Ovary (tissue), 9 donors: ENCODE data around the gene CAMP. TPM values are rescaled to one million over a fixed set of nuclear protein-coding genes. Genes with fewer than 3 reads are reported as not detected.
A peak's percentile ranks its signal among the peaks of the same experiment; 100 is the strongest.

Source experiments
- DNase-seq, 5 donors: peaks; one replicate each; pipeline ENCODE4 v3.0.0-alpha.2; 2019 to 2020
- H3K27ac ChIP-seq, 2 donors: fragments of 200-600 bp; one replicate each; pipeline versions ENCODE4 v1.5.1 to v1.8.0; 2019 to 2022
- H3K27me3 ChIP-seq: fragments of 200-600 bp; one replicate; pipeline ENCODE4 v1.8.0; 2022
- H3K36me3 ChIP-seq: fragments of 200-600 bp; sonication (generic); one replicate; pipeline ENCODE4 v1.5.1; 2019
- H3K4me1 ChIP-seq: one replicate; pipeline ENCODE4 v1.8.1; 2013; ENCODE audit warnings: mild to moderate bottlenecking, moderate library complexity; ENCODE audit not compliant: insufficient read depth
- H3K4me3 ChIP-seq: fragments of 200-600 bp; sonication (generic); one replicate; pipeline ENCODE4 v1.5.1; 2017
- H3K9me3 ChIP-seq, 2 donors: fragments of 200-600 bp in 1 of 2; sonication (generic) in 1 of 2; one replicate each; pipeline versions ENCODE4 v1.5.1 to v1.8.1; 2013 to 2019; ENCODE audit warnings: mild to moderate bottlenecking in 1 of 2, moderate library complexity in 1 of 2
- CTCF ChIP-seq, 3 donors: fragments of 450-650 bp in 2 of 3; fragments of 200-600 bp in 1 of 3; IDR thresholded peaks; one replicate each; pipeline versions ENCODE4 v1.5.1 to v1.8.0; 2016 to 2022; ENCODE audit warnings: antibody characterized with exemption in 3 of 3, mild to moderate bottlenecking in 1 of 3
- EP300 ChIP-seq: sonication (generic); formaldehyde crosslinking; IDR thresholded peaks from one replicate; pipeline ENCODE4 v1.6.1; 2017; ENCODE audit warnings: antibody characterized with exemption
- POLR2A ChIP-seq: fragments of 450-650 bp; IDR thresholded peaks from one replicate; pipeline ENCODE4 v1.6.1; 2017; ENCODE audit warnings: antibody characterized with exemption, mild to moderate bottlenecking, moderate library complexity
- WGBS, 3 donors: extraction: QIAGEN DNeasy Blood & Tissue Kit in 1 of 3; methylation state at CpG; one replicate each; pipeline versions ENCODE4 v1.1.5 to v1.1.7; 2013 to 2017; 5-methylcytosine and 5-hydroxymethylcytosine counted together
- intact Hi-C, 4 donors: fragments of 100-400 bp; cut with DNase I; formaldehyde crosslinking; loops; one replicate each; pipeline versions ENCODE4 v1.11.0 to v1.15.1; 2022 to 2023
- polyA plus RNA-seq, 2 donors: library from polyadenylated mRNA; stranded (reverse); fragments of 200-250 nt in 1 of 2; fragments of 350-450 nt in 1 of 2; fragmentation: Illumina TruSeq in 1 of 2; extraction: RNeasy Lipid Tissue Mini Kit (QIAGEN cat#74804) in 1 of 2; gene quantifications; one replicate each; pipeline ENCODE4 v1.2.3, GENCODE V29; 2013 to 2014
- total RNA-seq, 7 donors: library from RNA; depleted of rRNA in 2 of 7; stranded (reverse); fragments of >200 nt in 2 of 7; fragmentation: NEBNext Ultra II Directional in 3 of 7; extraction: Animal tissue kit (Norgen Biotek cat#: 25700) in 3 of 7; gene quantifications; one replicate each; pipeline versions ENCODE4 v1.1.0 to v1.2.4, GENCODE V29; 2016 to 2023
- donor health status: DM: no; HTN: no; CAD: no; lungs with moderate emphysema.
- donor health status: DM: no; HTN: no; CAD: no.
- donor health status: Bipolar disorder and iron deficiency.
- donor health status: DM: yes; HTN: yes; CAD: no.
- donor health status: DM: no; HTN: no; CAD: no.
- donor health status: DM: yes; HTN: yes; CAD: no.

Gene CAMP
- total and polyA plus RNA-seq, 9 donors = 0.12 to 1.1 TPM; not detected in 7

GRCh38 chr3:48214225-48214624 lies 9.1 kb upstream of the CAMP start:
- WGBS, 3 donors = 89 to 95% (median 90%) methylated on average over 3 of the region's 3 CpGs
- no peaks in the 10 kb centered on the region for H3K9me3 ChIP-seq
- no peak overlapping the region for H3K4me3 ChIP-seq
- TF ChIP-seq EP300 = no peak
- no peak for TF ChIP-seq POLR2A
- TF ChIP-seq CTCF (IDR thresholded peaks at IDR 0.05) = no peak
- intact Hi-C loops = no loop called here
- H3K27me3 ChIP-seq = no peaks in the 10 kb centered on the region
- no peak overlapping the region for H3K27ac ChIP-seq
- no peak for DNase-seq
- peaks cover 27% of the 10 kb centered on the region for H3K4me1 ChIP-seq
- H3K36me3 ChIP-seq = no peaks in the 10 kb centered on the region

GRCh38 chr3:48215019-48215418 lies 8.3 kb upstream of the CAMP start:
- Histone ChIP-seq H3K4me3 (no peak overlapping the region), H3K9me3 (no peaks in the 10 kb centered on the region), H3K27me3 (no peaks in the 10 kb centered on the region), H3K4me1 (peaks cover 29% of the 10 kb centered on the region), H3K36me3 (no peaks in the 10 kb centered on the region), H3K27ac (peak overlapping the region; percentile 6 to 74)
- WGBS, 3 donors = 70 to 78% (median 73%) methylated on average over 3 of the region's 3 CpGs
- intact Hi-C loops = no loop called here
- DNase-seq = peak in 3 of 5 donors; percentile 45 to 61 (median 58)
- TF ChIP-seq POLR2A (no peak), CTCF (IDR thresholded peaks at IDR 0.05) (no peak), EP300 (no peak)

GRCh38 chr3:48215466-48215865 lies 7.8 kb upstream of the CAMP start:
- DNase-seq = peak in 2 of 5 donors; percentile 60 to 72
- no peaks in the 10 kb centered on the region for H3K36me3 ChIP-seq
- 13 to 26% (median 18%) methylated on average over 4 of the region's 4 CpGs for WGBS, 3 donors
- H3K4me1 ChIP-seq = peaks cover 29% of the 10 kb centered on the region
- H3K27ac ChIP-seq = peak overlapping the region; percentile 6 to 74
- TF ChIP-seq EP300 (no peak), CTCF (IDR thresholded peaks at IDR 0.05) (no peak), POLR2A (no peak)
- intact Hi-C loops = no loop called here
- no peaks in the 10 kb centered on the region for H3K27me3 ChIP-seq
- H3K9me3 ChIP-seq = no peaks in the 10 kb centered on the region
- H3K4me3 ChIP-seq = no peak overlapping the region

- Histone ChIP-seq H3K4me1 (peaks cover 29% of the 10 kb centered on the region), H3K27me3 (no peaks in the 10 kb centered on the region), H3K9me3 (no peaks in the 10 kb centered on the region), H3K4me3 (no peak overlapping the region), H3K27ac (peak overlapping the region; percentile 6 to 74), H3K36me3 (no peaks in the 10 kb centered on the region)
- DNase-seq = peak in 4 of 5 donors; percentile 69 to 84 (median 76)
- TF ChIP-seq POLR2A = no peak
- no peak for TF ChIP-seq CTCF (IDR thresholded peaks at IDR 0.05)
- TF ChIP-seq EP300 = no peak
- WGBS, 3 donors = 30 to 36% (median 31%) methylated on average over 5 of the region's 5 CpGs
- intact Hi-C loops = no loop called here
Observed at GRCh38 chr3:48215876-48216275, 7.4 kb upstream of the CAMP start.
